ENCODE data around the gene ADARB2. TPM values are rescaled to one million over a fixed set of nuclear protein-coding genes. Genes with fewer than 3 reads are reported as not detected.

The ADARB2 gene
- total and polyA plus RNA-seq, 2 experiments from 2014 or later, result 1.6 to 3.1 TPM

DNA sequence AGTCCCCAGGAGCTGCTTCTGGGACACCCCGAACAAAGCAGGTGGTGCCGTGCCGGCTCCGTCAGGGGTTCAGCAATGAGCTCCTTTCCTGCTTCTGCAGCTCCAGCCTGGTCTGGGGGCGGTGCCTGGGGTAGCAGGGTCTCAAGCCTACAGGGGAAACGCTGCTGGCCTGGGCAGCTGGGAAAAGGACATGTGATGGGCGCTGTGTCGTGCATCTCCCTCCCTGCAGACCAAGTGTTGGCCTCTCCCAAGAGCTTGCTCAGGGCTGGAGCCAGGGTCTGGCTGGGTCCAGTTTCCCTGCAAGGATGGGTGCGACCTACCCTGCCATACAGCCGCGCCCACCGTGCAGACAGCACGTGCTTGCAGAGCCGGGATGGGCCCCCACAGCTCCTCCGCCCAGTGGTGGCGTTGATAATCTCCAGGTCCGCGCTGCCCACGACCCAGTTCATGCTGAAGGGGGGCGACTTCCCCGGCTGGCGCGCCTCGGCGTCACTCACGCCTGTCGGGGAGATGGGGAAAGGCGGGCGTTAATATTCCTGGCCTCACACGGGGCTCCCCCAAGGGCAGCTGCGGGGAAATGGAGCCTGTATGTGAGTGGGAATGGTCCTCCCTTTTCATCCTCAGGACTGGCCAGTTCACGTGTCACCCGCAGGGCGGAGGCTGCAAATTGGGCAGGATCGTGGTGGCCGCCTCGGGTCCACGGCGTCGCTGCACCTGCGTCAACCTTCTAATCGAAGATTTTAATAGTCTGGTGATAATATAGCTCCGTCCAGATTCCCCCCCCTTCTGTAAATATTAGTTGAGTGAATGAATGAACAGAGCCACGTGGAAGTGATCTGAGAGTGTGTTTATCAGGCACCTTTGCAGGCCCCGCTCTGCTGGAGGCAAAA is 552.5 kb downstream of the ADARB2 start:
- TF ChIP-seq, protein P1, sequence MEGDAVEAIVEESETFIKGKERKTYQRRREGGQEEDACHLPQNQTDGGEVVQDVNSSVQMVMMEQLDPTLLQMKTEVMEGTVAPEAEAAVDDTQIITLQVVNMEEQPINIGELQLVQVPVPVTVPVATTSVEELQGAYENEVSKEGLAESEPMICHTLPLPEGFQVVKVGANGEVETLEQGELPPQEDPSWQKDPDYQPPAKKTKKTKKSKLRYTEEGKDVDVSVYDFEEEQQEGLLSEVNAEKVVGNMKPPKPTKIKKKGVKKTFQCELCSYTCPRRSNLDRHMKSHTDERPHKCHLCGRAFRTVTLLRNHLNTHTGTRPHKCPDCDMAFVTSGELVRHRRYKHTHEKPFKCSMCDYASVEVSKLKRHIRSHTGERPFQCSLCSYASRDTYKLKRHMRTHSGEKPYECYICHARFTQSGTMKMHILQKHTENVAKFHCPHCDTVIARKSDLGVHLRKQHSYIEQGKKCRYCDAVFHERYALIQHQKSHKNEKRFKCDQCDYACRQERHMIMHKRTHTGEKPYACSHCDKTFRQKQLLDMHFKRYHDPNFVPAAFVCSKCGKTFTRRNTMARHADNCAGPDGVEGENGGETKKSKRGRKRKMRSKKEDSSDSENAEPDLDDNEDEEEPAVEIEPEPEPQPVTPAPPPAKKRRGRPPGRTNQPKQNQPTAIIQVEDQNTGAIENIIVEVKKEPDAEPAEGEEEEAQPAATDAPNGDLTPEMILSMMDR (IDR thresholded peaks at IDR 0.05; ENCODE audit: low read depth, low read length), result no peak
- H3K27ac ChIP-seq, result no peak overlapping the region
- H3K36me3 ChIP-seq, result no peaks in the 10 kb centered on the region
- no peaks in the 10 kb centered on the region for H3K4me1 ChIP-seq (ENCODE audit: low read depth)
- DNase-seq (ENCODE audit: low read depth in 1 of 2, low spot score in 1 of 2), result no peak
- no peaks in the 10 kb centered on the region for H3K9me3 ChIP-seq (ENCODE audit: low read depth)
- H3K4me3 ChIP-seq, result no peak overlapping the region
- no peaks in the 10 kb centered on the region for H3K27me3 ChIP-seq

GRCh38 chr10:1183701-1184100 is 553.6 kb downstream of the ADARB2 start:
- TF ChIP-seq, protein P1 (IDR thresholded peaks at IDR 0.05; ENCODE audit: low read depth, low read length), result no peak
- H3K9me3 ChIP-seq (ENCODE audit: low read depth), result no peaks in the 10 kb centered on the region
- H3K36me3 ChIP-seq, result no peaks in the 10 kb centered on the region
- no peaks in the 10 kb centered on the region for H3K4me1 ChIP-seq (ENCODE audit: low read depth)
- no peak for DNase-seq (ENCODE audit: low read depth in 1 of 2, low spot score in 1 of 2)
- H3K4me3 ChIP-seq, result no peak overlapping the region
- no peak overlapping the region for H3K27ac ChIP-seq
- H3K27me3 ChIP-seq, result no peaks in the 10 kb centered on the region

GRCh38 chr10:1183033-1183396 is 554.3 kb downstream of the ADARB2 start:
- Histone ChIP-seq H3K4me1 (ENCODE audit: low read depth) (no peaks in the 10 kb centered on the region), H3K27me3 (no peaks in the 10 kb centered on the region), H3K9me3 (ENCODE audit: low read depth) (no peaks in the 10 kb centered on the region), H3K36me3 (no peaks in the 10 kb centered on the region), H3K27ac (no peak overlapping the region), H3K4me3 (no peak overlapping the region)
- DNase-seq (ENCODE audit: low read depth in 1 of 2, low spot score in 1 of 2), result no peak
- TF ChIP-seq, protein P1 (IDR thresholded peaks at IDR 0.05; ENCODE audit: low read depth, low read length), result no peak

DNA sequence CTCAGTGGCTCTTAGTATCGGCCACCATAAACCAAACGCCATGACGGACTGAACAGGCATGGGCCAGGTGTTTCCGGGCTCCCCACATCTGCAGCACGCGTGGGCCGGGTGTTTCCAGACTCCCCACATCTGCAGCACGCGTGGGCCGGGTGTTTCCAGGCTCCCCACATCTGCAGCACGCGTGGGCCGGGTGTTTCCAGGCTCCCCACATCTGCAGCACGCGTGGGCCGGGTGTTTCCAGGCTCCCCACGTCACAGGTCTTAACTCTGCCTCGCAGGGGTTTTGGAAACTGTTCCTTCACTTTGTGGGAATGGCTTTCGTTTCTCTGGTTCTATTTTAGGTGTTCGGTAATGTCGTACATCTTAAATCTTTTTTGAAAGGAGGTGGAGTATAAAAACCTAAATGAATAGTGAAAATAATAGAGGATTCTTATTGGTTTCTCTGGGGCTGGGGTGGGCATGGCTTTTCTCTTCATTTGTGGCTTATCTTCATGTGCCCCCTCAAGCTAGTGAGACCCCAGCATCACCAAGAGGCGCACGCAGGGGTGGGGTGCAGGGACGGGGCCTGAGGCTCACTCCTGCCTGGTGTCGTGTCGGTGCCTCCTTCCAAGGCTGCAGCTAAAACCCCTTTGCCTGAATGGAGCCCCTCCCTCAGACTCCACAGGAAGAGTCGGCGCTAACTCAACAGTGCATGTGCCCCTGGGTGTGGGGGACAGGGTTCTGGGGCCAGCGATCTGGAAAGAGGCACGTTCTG is 554.9 kb downstream of the ADARB2 start:
- DNase-seq (ENCODE audit: low read depth in 1 of 2, low spot score in 1 of 2), result no peak
- Histone ChIP-seq H3K27ac (no peak overlapping the region), H3K9me3 (ENCODE audit: low read depth) (no peaks in the 10 kb centered on the region), H3K4me3 (no peak overlapping the region), H3K36me3 (no peaks in the 10 kb centered on the region), H3K27me3 (no peaks in the 10 kb centered on the region), H3K4me1 (ENCODE audit: low read depth) (no peaks in the 10 kb centered on the region)
- TF ChIP-seq, protein P1 (IDR thresholded peaks at IDR 0.05; ENCODE audit: low read depth, low read length), result no peak

- H3K27ac ChIP-seq, result no peak overlapping the region
- DNase-seq (ENCODE audit: low read depth in 1 of 2, low spot score in 1 of 2), result no peak
- no peaks in the 10 kb centered on the region for H3K4me1 ChIP-seq (ENCODE audit: low read depth)
- H3K9me3 ChIP-seq (ENCODE audit: low read depth), result no peaks in the 10 kb centered on the region
- TF ChIP-seq, protein P1 (IDR thresholded peaks at IDR 0.05; ENCODE audit: low read depth, low read length), result no peak
- H3K27me3 ChIP-seq, result no peaks in the 10 kb centered on the region
- no peaks in the 10 kb centered on the region for H3K36me3 ChIP-seq
- no peak overlapping the region for H3K4me3 ChIP-seq
These were observed 556.5 kb downstream of the ADARB2 start for GRCh38 chr10:1180836-1181235.
